NCI-H2196 (cell line): ENCODE data around the gene SH3BGR.

Experiments
- DNase-seq: peaks from one replicate; lab custom pipeline; 2025; ENCODE audit not compliant: unreplicated experiment; lab: John Stamatoyannopoulos, UW

SH3BGR gene

GRCh38 chr21:39454949-39455668 lies 3.3 kb downstream of the SH3BGR start:
- DNase-seq = no peak

- no peak for DNase-seq
Measured at GRCh38 chr21:39456665-39457064, 4.9 kb downstream of the SH3BGR start.

- no peak for DNase-seq
Measured at GRCh38 chr21:39461419-39461818, 9.6 kb downstream of the SH3BGR start.

- no peak for DNase-seq
Measured at GRCh38 chr21:39463308-39463707, 11.5 kb downstream of the SH3BGR start.

GRCh38 chr21:39466584-39466983 lies 14.8 kb downstream of the SH3BGR start:
- DNase-seq = no peak

- DNase-seq = no peak
Measured at GRCh38 chr21:39467746-39468145, 16.0 kb downstream of the SH3BGR start.

- DNase-seq = no peak
Measured at GRCh38 chr21:39468559-39468958, 16.8 kb downstream of the SH3BGR start.

GRCh38 chr21:39471598-39471997 lies 19.8 kb downstream of the SH3BGR start:
- DNase-seq = no peak

- no peak for DNase-seq
Measured at GRCh38 chr21:39472786-39473185, 21.0 kb downstream of the SH3BGR start.

GRCh38 chr21:39474611-39475010 lies 22.8 kb downstream of the SH3BGR start:
- DNase-seq = no peak

GRCh38 chr21:39479164-39479813 lies 27.5 kb downstream of the SH3BGR start:
- no peak for DNase-seq

- DNase-seq = no peak
Measured at GRCh38 chr21:39479814-39480182, 28.0 kb downstream of the SH3BGR start.

GRCh38 chr21:39480271-39480670 lies 28.5 kb downstream of the SH3BGR start:
- no peak for DNase-seq

- no peak for DNase-seq
Measured at GRCh38 chr21:39481886-39482285, 30.1 kb downstream of the SH3BGR start.

GRCh38 chr21:39483917-39484316 lies 32.1 kb downstream of the SH3BGR start:
- DNase-seq = no peak

GRCh38 chr21:39484711-39485276 lies 33.0 kb downstream of the SH3BGR start:
- no peak for DNase-seq

GRCh38 chr21:39489380-39489924 lies 37.7 kb downstream of the SH3BGR start:
- DNase-seq = no peak

- DNase-seq = no peak
Measured at GRCh38 chr21:39499156-39499555, 47.4 kb downstream of the SH3BGR start.

- no peak for DNase-seq
Measured at GRCh38 chr21:39502631-39503030, 50.9 kb downstream of the SH3BGR start.

- DNase-seq = no peak
Measured at GRCh38 chr21:39503123-39503762, 51.5 kb downstream of the SH3BGR start.

GRCh38 chr21:39504230-39504629 lies 52.5 kb downstream of the SH3BGR start:
- DNase-seq = peak; percentile 6

GRCh38 chr21:39510240-39510639 lies 58.5 kb downstream of the SH3BGR start:
- no peak for DNase-seq
